Right ventricle myocardium superior (tissue), 1 donor: ENCODE measurements around the gene TAOK3. TPM values are rescaled to one million over a fixed set of nuclear protein-coding genes. Genes with fewer than 3 reads are reported as not detected.
"Not testable (repeated sequence)": the region's sequence is repeated elsewhere in the genome, so short reads cannot be mapped to it uniquely, and the experiment has no call there.

Experiments
- ATAC-seq: fragments of 200-7000 bp; cut with Tn5 transposase; one replicate; pipeline ENCODE4 v1.9.1; 2020; ENCODE audit warnings: mild to moderate bottlenecking; ENCODE audit not compliant: poor library complexity
- DNase-seq: peaks from one replicate; pipeline ENCODE4 v3.0.0-alpha.2; 2020
- intact Hi-C: fragments of 100-400 bp; cut with DNase I; formaldehyde crosslinking; loops from one replicate; pipeline ENCODE4 v1.11.2; 2022
- total RNA-seq: library from RNA; stranded (reverse); fragmentation: NEBNext Ultra II Directional; extraction: Animal tissue kit (Norgen Biotek cat#: 25700); gene quantifications from one replicate; pipeline ENCODE4 v1.2.1, GENCODE V29; 2021
- donor health status: DM: no; HTN: yes; CAD: no; lungs with severe emphysema.

The TAOK3 gene
- total RNA-seq, 1 donor from 2014 or later = 21.8 TPM

- DNase-seq (no peak), ATAC-seq (no peak)
- intact Hi-C loops = no loop called here
Observed at GRCh38 chr12:118315821-118316220, 56.9 kb downstream of the TAOK3 start.

DNA sequence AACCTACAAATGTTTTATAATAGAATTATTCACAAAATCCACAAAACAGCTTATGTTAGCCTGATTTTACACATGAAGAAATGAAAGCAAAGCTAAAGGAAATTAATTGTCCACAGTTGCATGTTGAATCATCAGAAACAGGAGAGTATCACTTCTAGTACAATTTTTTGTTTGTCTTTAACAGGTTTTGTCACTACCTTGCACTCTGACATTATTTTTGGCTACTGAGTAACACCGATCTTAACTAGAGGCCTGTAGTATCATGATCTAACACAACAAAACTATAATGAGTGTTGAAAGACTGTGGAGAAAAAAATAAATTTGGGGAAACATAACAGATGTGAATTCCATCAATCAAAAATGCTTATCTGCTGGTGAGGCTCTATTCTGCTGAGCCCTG lies 60.1 kb downstream of the TAOK3 start:
- no peak for DNase-seq
- no peak for ATAC-seq
- intact Hi-C loops = no loop called here

DNA sequence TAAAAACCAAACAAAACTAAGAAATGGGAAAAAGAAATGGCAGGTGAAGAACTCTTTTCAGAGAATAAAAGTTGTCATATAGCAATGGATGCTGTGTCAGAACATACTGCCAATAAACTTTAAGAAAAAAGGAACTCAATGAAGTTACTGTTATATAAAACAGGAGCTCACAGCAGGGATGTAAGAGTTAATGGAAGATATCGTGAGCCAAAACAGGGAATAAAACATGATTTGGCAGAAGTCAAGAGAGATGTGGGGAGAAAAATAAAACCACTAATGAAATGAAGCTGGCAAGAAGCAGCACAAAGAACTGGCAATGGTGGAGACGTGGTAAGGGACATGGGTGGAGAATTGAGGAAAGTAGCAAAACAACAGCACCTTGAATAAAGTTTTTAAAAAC lies 61.0 kb downstream of the TAOK3 start:
- DNase-seq = no peak
- intact Hi-C loops = no loop called here
- ATAC-seq = no peak

GRCh38 chr12:118310320-118310719 lies 62.4 kb downstream of the TAOK3 start:
- ATAC-seq (no peak), DNase-seq (no peak)
- intact Hi-C loops = no loop called here

DNA sequence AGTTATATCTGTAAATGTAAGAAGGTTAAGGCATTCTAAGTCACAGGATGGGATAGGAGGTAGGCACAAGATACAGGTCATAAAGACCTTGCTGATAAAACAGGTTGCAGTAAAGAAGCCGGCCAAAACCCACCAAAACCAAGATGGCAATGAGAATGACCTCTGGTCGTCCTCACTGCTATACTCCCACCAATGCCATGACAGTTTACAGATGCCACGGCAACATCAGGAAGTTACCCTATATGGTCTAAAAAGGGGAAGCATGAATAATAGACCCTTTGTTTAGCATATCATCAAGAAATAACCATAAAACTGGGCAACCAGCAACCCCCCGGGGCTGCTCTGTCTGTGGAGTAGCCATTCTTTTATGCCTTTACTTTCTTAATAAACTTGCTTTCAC lies 64.7 kb downstream of the TAOK3 start:
- intact Hi-C loops, ATAC-seq, DNase-seq: not testable (repeated sequence)

- intact Hi-C loops = no loop called here
- no peak for DNase-seq
- peak; percentile 60 for ATAC-seq
Observed at GRCh38 chr12:118307069-118307954, 65.4 kb downstream of the TAOK3 start.

DNA sequence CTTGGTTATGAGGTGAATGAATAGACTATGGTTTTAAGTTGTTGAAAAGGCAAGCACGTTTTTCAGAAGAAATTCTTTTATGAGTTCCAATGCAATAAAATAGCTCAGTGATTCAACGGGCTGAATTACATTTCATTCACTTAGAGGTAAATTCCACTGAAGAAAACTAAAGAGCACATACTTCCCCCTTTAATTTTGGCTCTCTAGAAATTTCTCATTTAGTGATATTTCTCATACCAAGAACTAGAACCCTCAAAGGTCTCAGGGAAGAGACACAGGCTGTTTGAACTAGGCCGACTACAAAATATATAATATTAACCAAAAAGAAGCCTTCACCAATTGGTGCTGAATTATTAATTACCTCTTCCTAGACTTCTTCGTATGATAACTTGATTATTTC lies 68.6 kb downstream of the TAOK3 start:
- ATAC-seq = no peak
- intact Hi-C loops = no loop called here
- DNase-seq = no peak

DNA sequence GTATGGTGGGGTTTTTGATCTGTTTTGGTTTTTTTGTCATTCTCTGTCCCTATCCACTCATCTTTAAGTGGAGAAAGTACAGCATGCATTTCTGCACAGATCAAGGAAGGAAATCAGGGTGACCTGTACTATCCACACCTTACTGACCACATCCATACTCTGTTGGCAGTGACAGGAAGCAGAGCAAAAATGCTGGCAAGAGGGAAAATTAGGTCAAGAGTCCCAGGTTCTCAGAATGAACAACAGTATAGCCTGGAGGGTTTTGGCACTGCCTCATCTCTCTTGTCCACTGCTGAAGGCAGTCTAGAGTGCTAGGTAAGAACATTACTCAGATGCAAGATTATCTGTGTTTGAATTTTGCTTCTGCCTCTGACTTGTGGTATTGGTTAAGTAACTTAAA lies 70.7 kb downstream of the TAOK3 start:
- DNase-seq (no peak), ATAC-seq (no peak)
- intact Hi-C loops = no loop called here

- intact Hi-C loops = no loop called here
- DNase-seq (no peak), ATAC-seq (no peak)
Observed at GRCh38 chr12:118299791-118300460, 72.8 kb downstream of the TAOK3 start.

DNA sequence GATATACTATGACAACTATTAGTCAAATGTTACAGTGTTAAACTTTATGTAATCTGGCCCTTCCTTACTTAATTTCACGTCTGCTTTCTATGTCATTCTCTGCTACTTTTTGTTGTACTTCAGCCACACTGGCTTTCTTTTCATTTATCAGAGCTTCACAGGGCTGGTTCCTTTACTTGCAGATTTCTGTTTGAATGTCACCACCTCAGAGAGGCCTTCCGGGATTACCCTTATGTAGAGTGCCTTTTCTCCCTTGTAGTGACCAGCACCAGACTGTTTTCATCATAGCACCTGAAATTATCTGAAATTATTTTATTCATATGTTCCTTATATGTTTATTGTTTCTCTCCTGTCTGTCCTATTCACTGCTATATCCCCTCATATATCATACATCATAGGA lies 75.4 kb downstream of the TAOK3 start:
- DNase-seq (no peak), ATAC-seq (no peak)
- intact Hi-C loops = no loop called here

DNA sequence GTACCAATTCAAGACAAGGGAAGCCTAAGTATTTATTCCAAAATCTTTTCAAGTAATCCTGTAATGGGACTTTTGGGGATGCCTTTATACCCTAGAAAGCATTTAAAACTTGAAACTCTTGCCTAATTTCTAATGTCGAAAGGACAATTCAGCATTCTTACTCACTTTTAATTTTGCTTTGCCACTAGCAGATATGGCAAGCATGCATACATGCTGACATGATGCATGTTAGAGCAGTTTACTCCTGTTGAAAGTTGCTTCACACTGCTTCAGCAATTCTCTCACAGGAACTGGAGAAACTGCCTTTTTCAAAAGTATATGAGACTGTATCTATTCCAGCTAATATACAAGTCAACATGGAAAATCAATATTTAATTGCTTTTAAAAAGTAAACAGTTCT lies 79.9 kb downstream of the TAOK3 start:
- ATAC-seq (no peak), DNase-seq (no peak)
- intact Hi-C loops = no loop called here

GRCh38 chr12:118290130-118290529 lies 82.6 kb downstream of the TAOK3 start:
- DNase-seq (no peak), ATAC-seq (no peak)
- intact Hi-C loops = no loop called here

- intact Hi-C loops = no loop called here
- ATAC-seq (no peak), DNase-seq (no peak)
Observed at GRCh38 chr12:118288174-118288573, 84.5 kb downstream of the TAOK3 start.

- ATAC-seq (no peak), DNase-seq (no peak)
- intact Hi-C loops = no loop called here
Observed at GRCh38 chr12:118287728-118288127, 85.0 kb downstream of the TAOK3 start.

- no peak for ATAC-seq
- no peak for DNase-seq
- intact Hi-C loops = no loop called here
Observed at GRCh38 chr12:118282767-118283166, 89.9 kb downstream of the TAOK3 start.

DNA sequence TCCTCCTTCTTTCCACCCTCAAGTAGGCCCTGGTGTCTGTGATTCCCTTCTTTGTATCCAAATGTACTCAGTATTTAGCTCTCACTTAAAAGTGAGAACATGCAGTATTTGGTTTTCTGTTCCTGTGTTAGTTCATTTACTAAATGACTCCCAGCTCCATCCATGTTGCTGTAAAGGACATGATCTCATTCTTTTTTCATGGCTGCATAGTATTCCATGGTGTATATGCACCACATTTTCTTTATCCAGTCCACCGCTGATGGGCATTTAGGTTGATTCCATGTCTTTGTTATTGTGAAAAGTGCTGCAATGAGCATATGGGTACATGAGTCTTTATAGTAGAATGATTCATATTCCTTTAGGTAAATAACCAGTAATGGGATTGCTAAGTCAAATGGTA lies 94.4 kb downstream of the TAOK3 start:
- intact Hi-C loops, DNase-seq, ATAC-seq: not testable (repeated sequence)

DNA sequence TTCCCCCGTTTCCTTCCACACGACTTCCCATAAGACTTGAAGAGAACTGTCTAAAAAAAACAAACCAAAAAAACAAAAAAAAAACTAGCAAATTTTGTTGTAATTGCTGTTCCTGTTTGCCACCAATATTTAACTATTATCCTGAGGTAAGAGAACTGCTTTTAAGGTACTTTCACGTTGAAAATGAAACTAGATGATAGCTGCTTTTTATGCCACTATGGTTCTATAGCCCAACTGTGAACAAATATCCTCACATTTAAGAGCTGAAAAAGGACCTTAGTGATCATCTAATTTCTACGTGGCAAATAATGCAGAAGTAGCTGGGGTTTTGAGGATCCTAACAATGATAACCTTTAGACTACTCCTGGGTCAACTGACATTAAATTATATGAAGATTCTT lies 98.6 kb downstream of the TAOK3 start:
- ATAC-seq = no peak
- no peak for DNase-seq
- intact Hi-C loops = no loop called here

DNA sequence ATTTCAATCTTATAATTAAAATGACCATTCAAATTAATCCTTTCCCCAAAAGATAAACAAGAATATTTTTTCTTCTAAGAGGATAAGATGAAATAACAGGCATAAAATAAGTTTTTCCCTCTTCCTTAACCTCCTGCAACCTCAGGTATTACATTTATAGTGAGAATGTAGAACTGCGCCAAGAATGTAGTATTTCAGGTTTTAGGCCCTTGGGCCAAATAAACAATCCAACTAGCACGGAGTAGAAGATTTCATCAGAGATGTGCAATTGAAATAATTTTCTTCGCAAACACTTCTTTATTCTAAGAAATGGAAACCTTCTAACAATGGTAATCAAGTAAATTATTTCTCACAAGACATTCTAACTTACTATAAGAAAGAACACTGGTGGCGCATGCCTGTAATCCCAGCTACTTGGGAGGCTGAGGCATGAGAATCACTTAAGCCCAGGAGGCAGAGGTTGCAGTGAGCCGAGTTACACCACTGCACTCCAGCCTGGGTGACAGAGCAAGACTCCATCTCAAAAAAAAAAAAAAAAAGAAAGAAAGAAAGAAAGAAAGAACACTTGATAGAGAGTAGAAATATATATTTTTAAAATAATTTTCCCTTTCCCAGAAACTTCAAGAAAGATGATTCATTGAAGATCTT lies 100.8 kb downstream of the TAOK3 start:
- intact Hi-C loops = no loop called here
- ATAC-seq (no peak), DNase-seq (no peak)

- no peak for DNase-seq
- intact Hi-C loops = no loop called here
- no peak for ATAC-seq
Observed at GRCh38 chr12:118271183-118271582, 101.5 kb downstream of the TAOK3 start.

- DNase-seq = no peak
- no peak for ATAC-seq
- intact Hi-C loops = no loop called here
Observed at GRCh38 chr12:118269806-118270205, 102.9 kb downstream of the TAOK3 start.
